Tibial nerve (tissue), 4 donors: ENCODE data around the gene PIK3R1. TPM values are rescaled to one million over a fixed set of nuclear protein-coding genes. Genes with fewer than 3 reads are reported as not detected.
"Not testable (repeated sequence)": the region's sequence is repeated elsewhere in the genome, so short reads cannot be mapped to it uniquely, and the experiment has no call there.

ENCODE experiments used
- DNase-seq, 2 donors: peaks; one replicate each; pipeline ENCODE4 v3.0.0-alpha.2; 2019; ENCODE audit warnings: low spot score in 2 of 2
- H3K27ac ChIP-seq, 4 donors: fragments of 200-600 bp; sonication (generic) in 3 of 4; one replicate each; pipeline ENCODE4 v1.5.1; 2017 to 2019; ENCODE audit warnings: mild to moderate bottlenecking in 1 of 4
- H3K27me3 ChIP-seq, 2 donors: fragments of 200-600 bp; sonication (generic) in 1 of 2; one replicate each; pipeline versions ENCODE4 v1.5.1 to v1.6.0; 2017 to 2019
- H3K36me3 ChIP-seq, 3 donors: fragments of 200-600 bp; sonication (generic); one replicate each; pipeline ENCODE4 v1.5.1; 2018 to 2019
- H3K4me1 ChIP-seq, 4 donors: fragments of 200-600 bp; sonication (generic) in 3 of 4; one replicate each; pipeline ENCODE4 v1.5.1; 2017 to 2019
- H3K4me3 ChIP-seq, 4 donors: fragments of 200-600 bp; sonication (generic) in 3 of 4; one replicate each; pipeline ENCODE4 v1.5.1; 2017 to 2019; ENCODE audit warnings: mild to moderate bottlenecking in 1 of 4, moderate library complexity in 1 of 4
- H3K9me3 ChIP-seq, 4 donors: fragments of 200-600 bp; sonication (generic) in 3 of 4; one replicate each; pipeline ENCODE4 v1.5.1; 2017 to 2019
- CTCF ChIP-seq, 5 experiments: fragments of 200-600 bp in 3 of 5; fragments of 450-650 bp in 2 of 5; sonication (generic) in 3 of 5; IDR thresholded peaks; one replicate each; pipeline ENCODE4 v1.5.1; 2016 to 2019; ENCODE audit warnings: antibody characterized with exemption in 5 of 5, mild to moderate bottlenecking in 3 of 5, moderate library complexity in 2 of 5
- EP300 ChIP-seq, 2 donors: sonication (generic); formaldehyde crosslinking; IDR thresholded peaks; one replicate each; pipeline ENCODE4 v1.6.1; 2017; ENCODE audit warnings: antibody characterized with exemption in 2 of 2, mild to moderate bottlenecking in 1 of 2
- POLR2A ChIP-seq, 2 donors: fragments of 450-650 bp; IDR thresholded peaks; one replicate each; pipeline ENCODE4 v1.6.1; 2017; ENCODE audit warnings: antibody characterized with exemption in 2 of 2, mild to moderate bottlenecking in 2 of 2, moderate library complexity in 2 of 2
- WGBS, 2 donors: methylation state at CpG; one replicate each; pipeline ENCODE4 v1.1.5; 2018; 5-methylcytosine and 5-hydroxymethylcytosine counted together
- total RNA-seq, 4 donors: library from RNA; depleted of rRNA; stranded (reverse); fragments of >200 nt; gene quantifications; one replicate each; pipeline ENCODE4 v1.1.0, GENCODE V29; 2016

The PIK3R1 gene
- total RNA-seq, 4 donors from 2014 or later: 166 to 621 (median 433) TPM

DNA sequence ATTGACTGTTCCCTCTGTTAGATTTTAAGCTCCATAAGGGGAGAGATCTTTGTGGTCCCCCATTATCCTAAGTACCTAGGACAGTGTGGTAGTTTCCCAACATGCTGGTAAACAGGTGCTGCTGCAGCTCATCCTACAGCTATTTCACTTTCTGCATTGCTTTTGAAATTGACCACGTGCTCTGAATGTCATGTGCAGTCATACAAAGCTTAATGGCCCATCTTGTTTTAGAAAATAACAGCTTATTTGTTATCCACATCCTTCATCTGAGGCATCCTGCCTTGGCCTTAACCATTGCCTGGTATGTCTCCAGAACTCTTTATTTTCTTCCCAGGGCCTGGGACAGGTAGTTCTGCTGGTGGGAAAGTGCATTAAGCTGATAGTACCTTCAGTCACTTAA is 14.7 kb downstream of the PIK3R1 start:
- WGBS, 2 donors: 24 to 50% methylated on average over 1 of the region's 1 CpG
- H3K27ac ChIP-seq: peak overlapping the region in 1 of 4 donors; percentile 44
- H3K4me1 ChIP-seq: peaks cover 3 to 99% (median 66%) of the 10 kb centered on the region in 4 donors
- DNase-seq: no peak
- no peaks in the 10 kb centered on the region for H3K27me3 ChIP-seq
- peaks cover 5 to 44% (median 6%) of the 10 kb centered on the region in 3 donors for H3K36me3 ChIP-seq
- no peak for TF ChIP-seq CTCF (IDR thresholded peaks at IDR 0.05)
- no peak for TF ChIP-seq EP300 (IDR thresholded peaks at IDR 0.05)
- TF ChIP-seq POLR2A (IDR thresholded peaks at IDR 0.05): no peak
- H3K4me3 ChIP-seq: peak overlapping the region in 1 of 4 donors; percentile 26
- H3K9me3 ChIP-seq: no peaks in the 10 kb centered on the region

DNA sequence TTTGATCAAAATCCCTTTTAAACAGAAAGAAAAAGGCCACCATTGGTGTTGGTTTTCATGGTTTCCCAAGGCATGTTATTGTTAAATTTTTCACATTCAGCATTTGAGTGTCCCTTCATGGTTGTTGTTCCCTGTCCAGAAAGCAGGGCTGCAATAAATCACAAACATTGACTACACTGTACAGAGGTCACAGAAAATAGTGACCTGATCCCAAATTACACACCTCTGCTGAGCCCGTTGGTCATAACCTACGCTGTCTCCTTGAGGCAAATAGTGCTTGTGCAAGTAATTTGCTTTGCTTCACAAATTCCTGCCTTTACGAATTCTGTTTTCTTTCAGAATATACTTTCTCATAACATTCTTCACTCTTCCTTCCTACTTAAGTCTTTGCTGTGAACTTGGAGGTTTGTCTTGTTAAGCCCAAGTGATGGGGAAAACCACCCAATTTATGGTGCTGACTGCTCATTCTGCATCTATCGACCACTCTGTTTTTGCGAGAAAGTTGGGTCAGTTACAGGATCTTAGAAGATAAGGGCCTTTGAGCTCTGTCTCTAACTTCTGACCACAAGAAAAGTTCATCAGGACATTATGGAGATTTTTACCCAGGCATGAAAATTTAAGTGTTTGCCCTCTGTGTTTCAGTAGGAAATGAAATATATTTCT is 16.0 kb downstream of the PIK3R1 start:
- peak overlapping the region in 2 of 4 donors; percentile 3 to 26 for H3K4me3 ChIP-seq

GRCh38 chr5:68232277-68232676 is 16.7 kb downstream of the PIK3R1 start:
- Histone ChIP-seq H3K9me3 (no peaks in the 10 kb centered on the region), H3K27ac (peak overlapping the region in 2 of 4 donors; percentile 4 to 48), H3K4me1 (peaks cover 3 to 96% (median 60%) of the 10 kb centered on the region in 4 donors), H3K4me3 (peak overlapping the region in 1 of 4 donors; percentile 22), H3K27me3 (no peaks in the 10 kb centered on the region), H3K36me3 (peaks cover 0 to 31% (median 0%) of the 10 kb centered on the region in 3 donors)
- 37 to 43% methylated on average over 4 of the region's 4 CpGs for WGBS, 2 donors
- DNase-seq: no peak
- TF ChIP-seq POLR2A (IDR thresholded peaks at IDR 0.05) (no peak), CTCF (IDR thresholded peaks at IDR 0.05) (no peak), EP300 (IDR thresholded peaks at IDR 0.05) (no peak)

More for the DNA sequence above, 16.0 kb downstream of the PIK3R1 start:
- Histone ChIP-seq H3K9me3 (no peaks in the 10 kb centered on the region), H3K27ac (peak overlapping the region in 2 of 4 donors; percentile 25 to 48), H3K36me3 (peaks cover 4 to 38% (median 4%) of the 10 kb centered on the region in 3 donors), H3K27me3 (no peaks in the 10 kb centered on the region), H3K4me1 (peaks cover 3 to 96% (median 56%) of the 10 kb centered on the region in 4 donors)
- TF ChIP-seq EP300 (IDR thresholded peaks at IDR 0.05) (no peak), POLR2A (IDR thresholded peaks at IDR 0.05) (no peak), CTCF (IDR thresholded peaks at IDR 0.05) (no peak)
- WGBS, 2 donors: 72 to 78% methylated on average over 5 of the region's 5 CpGs
- DNase-seq: no peak

- Histone ChIP-seq H3K27me3 (no peaks in the 10 kb centered on the region), H3K36me3 (peaks cover 0 to 23% (median 0%) of the 10 kb centered on the region in 3 donors), H3K4me1 (peaks cover 3 to 95% (median 63%) of the 10 kb centered on the region in 4 donors), H3K9me3 (no peaks in the 10 kb centered on the region), H3K27ac (peak overlapping the region in 1 of 4 donors; percentile 48), H3K4me3 (peak overlapping the region in 1 of 4 donors; percentile 22)
- TF ChIP-seq EP300 (IDR thresholded peaks at IDR 0.05) (no peak), POLR2A (IDR thresholded peaks at IDR 0.05) (no peak), CTCF (IDR thresholded peaks at IDR 0.05) (no peak)
- WGBS, 2 donors: 48% methylated on average over 1 of the region's 1 CpG
- DNase-seq: no peak
Measured at GRCh38 chr5:68233075-68233474, 17.5 kb downstream of the PIK3R1 start.

- DNase-seq, H3K27me3 ChIP-seq, H3K9me3 ChIP-seq, H3K4me3 ChIP-seq, H3K27ac ChIP-seq: not testable (repeated sequence)
- Histone ChIP-seq H3K4me1 (peaks cover 3 to 95% (median 65%) of the 10 kb centered on the region in 4 donors), H3K36me3 (peaks cover 0 to 17% (median 0%) of the 10 kb centered on the region in 3 donors)
- WGBS, 2 donors: 88 to 91% methylated on average over 2 of the region's 2 CpGs
Measured at GRCh38 chr5:68235229-68235628, 19.7 kb downstream of the PIK3R1 start.
